HT-29 (cell line): Measurements from ENCODE around the gene GATA3. TPM values are rescaled to one million over a fixed set of nuclear protein-coding genes. Genes with fewer than 3 reads are reported as not detected.

Experiments used
- DNase-seq: peaks from one replicate; pipeline ENCODE4 v3.0.0-alpha.2; 2015; ENCODE audit warnings: low spot score
- total RNA-seq: library from RNA; depleted of rRNA; stranded (reverse); fragments of >200 nt; shearing (Covaris generic); gene quantifications from 2 replicates; pipeline ENCODE4 v1.2.3, GENCODE V29; 2014

Gene GATA3
- total RNA-seq, 1 experiment from 2014 or later = 0.86 TPM

DNA sequence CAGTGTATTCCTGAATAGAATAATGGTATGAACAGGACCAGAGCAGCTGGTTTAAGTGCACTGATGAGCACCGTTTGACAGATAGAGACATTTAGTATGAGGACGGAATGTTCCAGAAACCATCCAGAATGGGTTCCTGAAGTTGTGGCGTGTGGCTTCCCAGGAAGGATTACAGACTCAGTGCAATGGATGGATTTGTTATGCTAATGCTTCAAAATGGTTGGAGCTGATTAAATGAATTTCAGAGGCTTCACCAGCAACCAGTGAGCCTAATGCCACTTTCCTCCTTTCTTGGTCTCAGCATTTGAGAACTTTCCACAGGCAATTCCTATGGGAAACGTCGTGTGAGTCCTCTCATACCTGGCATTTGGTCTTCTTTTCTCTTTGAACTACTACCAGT is 9.9 kb downstream of the GATA3 start:
- no peak for DNase-seq

DNA sequence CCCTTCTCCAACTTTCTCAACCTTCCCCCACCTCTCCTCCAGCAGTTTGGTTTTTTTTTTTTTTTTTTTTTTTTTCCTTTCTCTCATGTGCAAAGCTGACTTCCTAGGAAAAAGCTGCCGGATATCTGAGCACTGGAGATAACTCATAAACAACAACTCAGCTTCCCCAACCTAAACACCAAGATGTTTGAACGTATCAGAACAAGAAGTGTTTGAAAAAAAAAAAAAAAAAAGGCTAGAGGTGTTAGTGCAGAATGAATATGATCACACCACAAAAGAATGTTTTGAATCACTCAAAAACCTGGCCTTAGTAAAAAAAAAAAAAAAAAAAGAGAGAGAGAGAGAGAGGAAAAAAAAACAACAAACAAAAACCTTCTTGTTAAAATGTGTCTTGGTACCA is 11.2 kb downstream of the GATA3 start:
- no peak for DNase-seq

DNA sequence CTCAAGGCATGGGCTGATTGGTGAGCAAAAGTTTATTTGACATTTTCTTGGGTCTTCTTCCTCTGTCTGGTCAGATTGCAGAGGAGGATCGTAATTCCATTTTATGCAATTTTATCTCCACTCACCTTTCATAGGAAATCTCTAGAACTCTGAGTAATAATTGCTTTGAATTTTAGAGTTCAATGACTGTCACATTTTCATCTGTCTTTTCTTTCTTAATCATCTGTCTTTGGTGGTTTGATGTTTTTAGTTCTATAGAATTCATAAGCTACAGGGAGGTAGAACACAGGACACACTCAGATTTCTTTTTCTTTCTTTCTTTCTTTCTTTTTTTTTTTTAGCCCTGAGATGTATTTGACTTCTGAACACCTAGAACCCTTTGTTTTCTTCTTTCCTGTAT is 11.6 kb downstream of the GATA3 start:
- no peak for DNase-seq

DNA sequence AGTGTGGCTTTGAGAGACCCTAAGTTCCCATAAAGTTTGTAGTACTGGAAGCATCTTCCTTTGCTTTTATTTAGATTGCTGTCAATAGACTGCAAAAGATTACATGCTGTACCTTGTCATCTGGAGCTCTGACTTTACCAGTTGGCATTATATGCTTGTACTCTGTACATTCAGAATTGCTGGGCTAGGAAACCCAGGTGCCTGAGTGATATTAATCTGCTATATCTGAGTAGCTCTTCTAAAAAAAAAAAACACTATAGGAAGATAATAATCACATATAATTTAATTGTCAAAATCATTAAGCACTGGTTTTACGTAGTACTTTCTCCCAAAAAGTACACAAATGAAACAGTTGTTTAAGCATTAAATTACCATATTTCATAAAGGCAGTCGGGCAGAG is 12.3 kb downstream of the GATA3 start:
- DNase-seq = no peak

DNA sequence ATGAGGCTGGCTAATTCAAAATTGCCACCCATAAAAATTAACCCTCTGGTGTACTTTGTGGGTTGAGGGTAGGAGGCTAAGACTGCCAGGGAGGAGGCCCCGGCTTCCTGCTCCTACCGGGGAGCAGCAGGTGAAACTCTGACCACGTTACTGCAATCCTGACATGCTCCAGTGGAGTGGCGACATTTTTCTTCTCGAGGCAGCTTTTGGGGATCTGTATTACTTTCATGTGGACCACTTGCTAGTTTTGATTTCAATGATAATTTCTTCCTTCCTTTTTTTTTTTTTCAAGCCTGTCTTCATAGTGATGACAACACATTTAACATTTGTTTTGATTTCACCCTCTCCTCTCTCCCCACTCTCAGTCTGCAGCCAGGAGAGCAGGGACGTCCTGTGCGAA is 14.6 kb downstream of the GATA3 start:
- no peak for DNase-seq

DNA sequence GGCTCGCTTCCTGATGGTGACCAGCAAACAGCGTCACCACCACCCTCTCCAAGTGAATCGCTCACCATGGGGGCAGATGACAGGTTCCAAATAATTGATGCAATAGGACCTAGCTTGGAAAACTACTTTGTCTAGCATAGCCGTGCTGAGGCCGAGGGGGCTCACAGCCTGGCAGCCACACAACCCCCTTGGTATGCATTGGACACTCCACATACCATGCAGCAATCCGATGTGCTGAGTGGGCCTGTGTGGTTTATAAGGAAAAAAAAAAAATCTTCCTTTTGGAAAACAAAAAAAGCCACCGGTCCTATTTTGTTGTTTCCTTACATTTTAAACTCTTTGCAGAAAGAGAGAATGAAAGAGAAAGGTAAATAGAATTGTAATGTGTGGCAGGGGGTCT is 15.1 kb downstream of the GATA3 start:
- no peak for DNase-seq

DNA sequence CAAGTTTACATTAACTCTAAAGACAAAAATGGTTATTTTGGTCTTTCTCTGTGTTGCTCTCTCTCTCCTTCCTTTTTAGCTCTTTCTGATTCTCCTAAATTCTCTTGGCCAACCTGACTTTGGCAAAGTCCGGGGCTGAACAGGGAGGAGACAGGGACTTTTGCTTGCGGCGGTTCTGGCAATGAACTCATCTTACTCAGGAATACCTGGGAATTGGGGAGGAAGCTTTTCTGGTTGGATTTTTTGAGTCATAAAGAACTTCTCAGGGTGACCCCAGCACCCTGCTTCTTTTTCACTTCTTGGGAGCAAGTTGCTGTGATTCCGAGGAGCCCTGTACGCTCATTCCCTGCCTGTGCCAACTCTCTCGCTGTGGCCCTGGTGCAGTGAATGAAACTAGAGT is 16.0 kb downstream of the GATA3 start:
- no peak for DNase-seq

DNA sequence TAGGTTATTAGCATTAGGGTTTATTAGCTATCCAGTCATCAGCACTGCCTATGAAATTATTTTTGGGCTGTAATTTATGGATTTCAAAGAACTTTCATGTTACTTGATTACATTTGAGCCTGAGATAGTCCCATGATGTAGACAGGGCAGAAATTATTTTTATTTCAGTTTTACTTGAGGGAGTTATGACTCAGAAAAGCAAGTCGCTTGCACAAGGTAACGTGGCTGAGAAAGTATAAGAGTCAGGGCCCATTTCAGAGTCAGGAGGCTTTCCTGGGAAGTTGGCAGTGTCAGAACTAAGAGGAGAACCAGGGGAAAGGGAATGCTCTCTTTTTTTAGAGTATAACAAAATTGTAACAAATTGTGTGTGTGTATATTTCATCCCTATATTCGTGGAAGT is 16.5 kb downstream of the GATA3 start:
- DNase-seq = no peak

DNA sequence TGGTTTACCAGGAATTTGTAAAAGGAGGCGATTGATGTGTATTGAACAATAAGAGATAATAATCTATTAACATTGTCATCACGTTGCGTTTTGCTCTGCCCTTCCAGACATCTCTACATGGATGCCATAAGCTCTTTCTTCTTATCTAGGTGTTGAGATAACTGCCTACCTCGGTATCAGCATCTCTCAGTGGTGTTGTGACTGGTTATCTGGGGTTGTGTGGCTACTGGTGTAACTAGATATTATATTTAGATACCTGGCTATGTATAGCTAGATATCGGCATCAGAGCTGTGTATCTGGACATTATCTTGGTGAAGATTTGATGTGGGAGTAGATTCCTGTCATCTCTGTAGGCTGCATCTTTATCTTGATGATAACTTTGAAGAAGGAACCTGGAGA is 17.2 kb downstream of the GATA3 start:
- no peak for DNase-seq

DNA sequence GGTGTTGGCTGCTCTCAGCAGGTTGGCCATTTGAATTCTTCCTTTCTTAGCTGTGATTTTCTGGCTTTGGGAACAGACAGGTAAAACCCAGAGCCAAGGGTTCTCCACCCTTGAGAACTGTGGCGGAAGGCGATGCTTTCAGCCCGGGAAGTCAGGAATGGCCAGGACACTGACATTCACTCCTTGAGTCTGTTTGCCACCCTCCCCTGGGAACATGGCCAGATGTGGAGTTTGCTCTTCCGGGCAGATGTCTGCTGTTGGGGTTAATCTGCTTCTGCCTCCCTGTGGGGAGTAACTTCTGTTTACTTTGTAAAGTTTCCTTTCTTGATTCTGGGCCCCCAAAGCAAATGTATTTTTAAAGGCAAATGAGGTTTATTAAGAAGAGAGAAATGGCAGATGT is 17.7 kb downstream of the GATA3 start:
- no peak for DNase-seq

DNA sequence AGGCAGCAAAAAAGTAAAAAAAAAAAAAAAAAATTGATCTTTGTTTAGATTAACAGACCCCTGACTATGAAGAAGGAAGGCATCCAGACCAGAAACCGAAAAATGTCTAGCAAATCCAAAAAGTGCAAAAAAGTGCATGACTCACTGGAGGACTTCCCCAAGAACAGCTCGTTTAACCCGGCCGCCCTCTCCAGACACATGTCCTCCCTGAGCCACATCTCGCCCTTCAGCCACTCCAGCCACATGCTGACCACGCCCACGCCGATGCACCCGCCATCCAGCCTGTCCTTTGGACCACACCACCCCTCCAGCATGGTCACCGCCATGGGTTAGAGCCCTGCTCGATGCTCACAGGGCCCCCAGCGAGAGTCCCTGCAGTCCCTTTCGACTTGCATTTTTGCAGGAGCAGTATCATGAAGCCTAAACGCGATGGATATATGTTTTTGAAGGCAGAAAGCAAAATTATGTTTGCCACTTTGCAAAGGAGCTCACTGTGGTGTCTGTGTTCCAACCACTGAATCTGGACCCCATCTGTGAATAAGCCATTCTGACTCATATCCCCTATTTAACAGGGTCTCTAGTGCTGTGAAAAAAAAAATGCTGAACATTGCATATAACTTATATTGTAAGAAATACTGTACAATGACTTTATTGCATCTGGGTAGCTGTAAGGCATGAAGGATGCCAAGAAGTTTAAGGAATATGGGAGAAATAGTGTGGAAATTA is 19.4 kb downstream of the GATA3 start:
- no peak for DNase-seq

DNA sequence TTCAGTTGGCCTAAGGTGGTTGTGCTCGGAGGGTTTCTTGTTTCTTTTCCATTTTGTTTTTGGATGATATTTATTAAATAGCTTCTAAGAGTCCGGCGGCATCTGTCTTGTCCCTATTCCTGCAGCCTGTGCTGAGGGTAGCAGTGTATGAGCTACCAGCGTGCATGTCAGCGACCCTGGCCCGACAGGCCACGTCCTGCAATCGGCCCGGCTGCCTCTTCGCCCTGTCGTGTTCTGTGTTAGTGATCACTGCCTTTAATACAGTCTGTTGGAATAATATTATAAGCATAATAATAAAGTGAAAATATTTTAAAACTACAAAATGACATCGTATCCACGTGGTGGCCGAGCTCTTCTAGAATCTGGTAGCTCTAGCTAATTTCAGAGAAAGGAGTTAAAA is 20.4 kb downstream of the GATA3 start:
- no peak for DNase-seq

DNA sequence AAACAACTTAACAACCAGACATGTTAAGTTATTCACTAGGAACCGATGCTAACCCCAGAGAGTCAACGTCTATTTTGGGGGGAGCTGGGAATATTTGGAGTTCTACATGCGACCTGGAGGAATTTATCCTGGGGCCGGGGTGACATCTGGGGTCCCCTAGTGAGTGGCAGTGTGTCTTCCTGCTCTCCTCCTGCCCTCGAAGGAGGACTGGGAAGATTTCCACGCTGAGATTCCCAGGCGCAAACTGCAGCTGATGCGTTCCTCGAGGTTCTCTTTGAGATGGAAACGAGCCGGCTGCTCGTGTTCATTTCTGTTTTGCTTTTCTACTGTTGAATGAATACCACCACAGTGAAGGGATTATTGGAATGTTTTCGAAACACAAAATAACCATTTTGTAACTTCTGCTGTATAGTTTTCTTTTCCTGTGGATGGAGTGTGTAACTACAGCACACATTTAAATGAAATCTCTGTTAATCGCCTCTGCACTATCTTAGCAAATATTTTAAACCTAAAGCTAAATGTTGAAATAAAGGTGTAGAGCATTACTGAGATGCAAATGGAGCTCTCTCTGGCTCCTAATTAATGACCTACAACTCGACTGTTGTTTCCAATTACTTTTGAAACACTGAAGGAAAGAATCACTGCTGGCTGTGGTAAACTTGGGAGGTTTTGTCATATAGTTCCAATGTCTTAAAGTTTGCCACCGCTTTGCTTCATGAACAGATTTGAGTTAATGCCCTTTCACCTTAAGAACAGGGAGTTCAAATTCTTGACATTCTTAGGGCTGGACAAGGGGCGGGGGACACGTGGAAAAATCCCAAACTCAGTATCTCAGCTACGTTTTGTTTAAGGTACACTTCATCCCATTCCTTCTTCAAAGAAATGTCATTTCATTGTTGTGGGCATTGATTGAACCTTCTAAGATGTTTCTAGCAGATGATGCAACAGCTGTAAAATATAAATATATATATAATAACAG is 21.1 kb downstream of the GATA3 start:
- DNase-seq = no peak

DNA sequence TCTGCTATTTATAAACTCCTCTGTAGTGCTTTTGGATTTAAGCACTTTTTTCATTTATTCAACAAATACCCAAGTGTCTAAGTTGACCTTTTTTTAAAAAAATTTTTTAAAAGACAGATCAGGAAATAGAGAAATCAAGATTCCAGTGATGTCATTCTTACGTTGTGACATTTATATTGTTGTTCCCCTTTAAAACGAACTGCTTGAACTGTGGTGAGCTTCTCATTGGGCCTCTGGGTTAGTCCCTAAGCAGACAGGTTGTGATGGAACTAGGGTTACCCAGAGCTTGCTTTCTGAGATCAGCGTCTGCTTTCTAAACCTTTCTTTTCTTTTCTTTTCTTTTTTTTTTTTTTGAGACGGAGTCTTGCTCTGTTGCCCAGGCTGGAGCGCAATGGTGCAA is 22.4 kb downstream of the GATA3 start:
- DNase-seq = no peak

DNA sequence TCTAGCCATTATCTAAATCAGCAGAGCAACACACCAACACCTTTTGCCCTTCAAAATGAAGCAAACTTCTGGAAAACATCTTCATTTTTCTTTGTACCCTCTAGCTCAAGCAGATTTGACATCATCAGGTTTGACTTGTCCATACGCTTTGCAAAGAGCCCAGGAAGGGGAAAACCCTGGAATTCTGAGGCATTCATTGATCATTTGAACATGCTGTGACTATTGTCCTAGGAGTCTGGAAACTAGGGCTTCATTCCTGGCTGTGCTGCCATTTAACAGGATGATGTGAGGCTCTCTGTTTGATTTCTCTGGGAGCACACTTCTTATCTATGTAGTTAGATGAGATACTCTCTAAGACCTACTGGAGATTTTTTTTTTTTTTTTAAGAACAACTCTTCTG is 23.5 kb downstream of the GATA3 start:
- DNase-seq = no peak

DNA sequence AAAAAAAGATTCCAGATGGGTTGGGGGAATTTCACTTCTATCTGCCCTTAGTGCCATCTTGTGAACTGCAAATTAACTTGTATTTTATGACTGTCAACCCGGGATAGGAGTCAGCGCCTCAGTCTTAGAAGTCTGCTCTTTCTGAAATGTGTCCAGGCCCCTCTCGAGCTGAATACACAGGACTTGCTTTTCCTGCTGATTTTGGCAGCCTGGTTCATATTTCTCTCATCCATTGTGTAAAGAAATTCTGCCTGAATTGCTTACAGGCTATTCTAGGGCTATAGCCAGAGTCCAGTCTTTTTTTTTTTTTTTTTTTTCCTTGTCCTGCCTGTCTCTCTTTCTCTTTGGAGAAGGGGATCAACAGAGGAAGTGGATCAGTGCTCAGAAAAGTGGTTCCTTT is 24.6 kb downstream of the GATA3 start:
- DNase-seq = no peak

DNA sequence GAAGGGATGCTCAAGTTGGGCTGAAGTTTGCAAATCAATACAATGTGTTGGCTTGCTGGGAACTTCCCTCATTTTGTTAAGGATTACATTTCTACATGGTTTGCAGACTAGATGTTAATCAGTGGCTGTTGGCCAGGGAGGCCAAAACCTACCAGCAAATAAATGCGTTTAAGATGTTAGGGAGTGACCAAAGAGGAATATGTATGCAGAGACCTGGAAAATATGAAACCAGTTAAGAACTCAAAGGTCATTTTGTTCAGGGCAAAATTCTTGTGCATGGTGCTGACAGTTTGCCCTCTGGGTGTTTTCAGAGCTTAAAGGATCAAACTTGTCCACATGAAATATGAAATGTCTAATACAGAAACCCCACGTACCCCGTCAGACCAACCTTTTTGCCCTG is 30.3 kb downstream of the GATA3 start:
- DNase-seq = no peak

DNA sequence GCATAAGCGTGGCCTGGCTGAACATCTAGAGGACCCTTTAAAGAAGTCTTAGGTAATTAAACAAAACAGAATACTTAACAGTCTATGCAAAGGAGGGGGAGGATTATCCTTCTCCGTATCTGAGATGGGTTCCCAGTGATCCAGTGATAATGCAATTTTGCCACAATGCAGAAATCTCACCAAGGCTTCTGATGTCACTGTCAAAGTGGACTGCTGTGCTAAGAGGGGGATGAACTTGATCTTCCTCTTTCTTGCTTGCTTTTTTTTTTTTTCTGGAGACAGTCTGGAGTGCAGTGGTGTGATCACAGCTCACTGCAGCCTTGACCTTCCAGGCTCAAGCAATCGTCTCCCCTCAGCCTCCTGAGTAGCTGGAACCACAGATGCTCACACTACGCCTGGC is 30.8 kb downstream of the GATA3 start:
- no peak for DNase-seq

DNA sequence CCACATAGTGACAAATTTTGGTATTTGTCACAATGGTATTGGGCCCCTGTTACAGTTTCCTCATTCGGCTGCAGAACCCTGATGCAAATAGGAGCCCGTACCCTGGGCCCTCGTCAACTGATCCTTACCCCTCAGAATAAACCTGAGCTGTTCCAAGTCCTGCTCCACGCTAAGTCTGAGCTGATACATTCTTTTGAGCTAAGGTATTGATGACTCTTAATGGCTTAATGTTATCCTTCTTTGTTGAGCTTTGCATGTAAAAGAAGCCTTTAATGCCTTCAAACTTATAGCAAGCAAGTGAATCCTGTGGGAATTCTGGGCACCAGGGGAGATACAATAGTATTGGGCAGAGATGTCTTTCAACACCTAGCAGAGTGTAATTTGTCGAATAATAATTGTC is 31.8 kb downstream of the GATA3 start:
- DNase-seq = no peak

DNA sequence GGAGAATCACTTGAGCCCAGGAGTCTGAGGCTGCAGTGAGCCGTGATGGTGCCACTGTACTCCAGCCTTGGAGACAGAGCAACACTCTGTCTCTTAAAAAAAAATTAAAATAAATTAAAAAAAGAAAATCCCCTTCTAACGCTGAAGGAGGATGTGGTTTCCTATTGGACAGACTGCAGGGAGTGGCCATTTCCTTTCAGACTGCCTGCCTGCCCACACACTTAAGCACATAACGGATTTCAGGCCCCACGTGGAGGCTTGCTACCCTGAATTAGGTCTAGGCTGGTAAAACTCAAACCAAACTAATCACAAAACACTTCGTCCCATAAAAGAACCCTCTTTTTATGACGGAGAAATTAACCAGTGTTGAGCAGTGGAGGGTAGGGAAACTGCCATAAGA is 34.0 kb downstream of the GATA3 start:
- no peak for DNase-seq

DNA sequence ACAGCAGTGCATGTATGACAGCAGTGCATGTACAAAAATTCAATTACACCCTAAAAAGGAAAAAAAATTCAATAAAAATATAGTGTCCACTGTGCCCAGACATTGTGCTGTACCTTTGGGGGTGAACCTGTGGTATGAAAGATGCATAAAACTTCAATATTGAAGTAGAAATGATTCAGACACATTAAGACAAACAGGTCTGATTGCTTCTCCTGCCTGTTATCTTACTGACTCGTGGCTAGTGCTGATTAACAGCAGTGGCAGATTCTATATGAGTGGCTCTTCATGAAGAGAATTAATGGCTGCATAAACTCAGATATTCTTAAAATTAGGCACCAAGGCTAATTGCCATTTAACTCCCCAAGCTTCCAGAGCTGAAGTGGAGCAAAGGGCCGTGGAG is 37.9 kb downstream of the GATA3 start:
- DNase-seq = no peak

DNA sequence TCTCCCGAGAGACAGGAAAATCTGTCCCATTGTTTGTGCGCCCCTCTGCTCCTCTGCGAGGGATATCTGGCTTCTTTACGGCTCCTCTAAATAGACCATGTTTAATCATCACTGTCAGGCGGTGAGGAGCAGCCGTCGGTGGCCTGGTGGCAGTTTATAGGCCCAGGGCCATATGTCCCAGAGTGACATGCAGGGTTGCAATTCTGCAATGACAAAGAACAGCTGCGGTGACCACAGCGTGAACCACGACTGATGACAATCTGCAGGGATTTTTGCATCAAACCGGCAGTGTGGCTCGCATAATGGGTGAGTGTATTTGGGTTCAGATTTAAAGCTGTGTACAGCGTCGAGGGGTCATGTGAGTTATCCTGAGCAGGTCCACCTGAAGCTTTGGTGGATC is 41.5 kb downstream of the GATA3 start:
- no peak for DNase-seq

DNA sequence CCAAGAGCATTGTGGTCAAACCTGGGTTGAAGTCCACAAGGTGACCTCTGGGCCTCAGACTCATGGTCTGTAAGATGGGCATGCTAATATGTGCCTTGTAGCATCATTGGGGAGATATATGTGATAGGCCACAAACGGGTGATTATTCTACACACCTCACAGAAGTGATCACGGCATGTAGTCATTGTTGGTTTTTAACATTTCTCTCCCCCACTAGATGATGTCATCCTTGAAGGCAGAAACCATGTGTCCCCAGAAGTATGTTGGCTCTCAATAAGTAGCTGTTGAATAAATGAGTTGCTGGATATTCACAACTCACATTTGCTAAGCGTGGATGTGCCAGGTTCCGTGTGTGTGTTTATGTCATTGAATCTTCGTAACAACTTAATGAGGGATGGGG is 42.4 kb downstream of the GATA3 start:
- no peak for DNase-seq
